Measurements from ENCODE around the gene ZNF839. TPM values are rescaled to one million over a fixed set of nuclear protein-coding genes. Genes with fewer than 3 reads are reported as not detected.

ZNF839 gene
- total RNA-seq, 1 experiment from 2014 or later, result 15.1 TPM

DNA sequence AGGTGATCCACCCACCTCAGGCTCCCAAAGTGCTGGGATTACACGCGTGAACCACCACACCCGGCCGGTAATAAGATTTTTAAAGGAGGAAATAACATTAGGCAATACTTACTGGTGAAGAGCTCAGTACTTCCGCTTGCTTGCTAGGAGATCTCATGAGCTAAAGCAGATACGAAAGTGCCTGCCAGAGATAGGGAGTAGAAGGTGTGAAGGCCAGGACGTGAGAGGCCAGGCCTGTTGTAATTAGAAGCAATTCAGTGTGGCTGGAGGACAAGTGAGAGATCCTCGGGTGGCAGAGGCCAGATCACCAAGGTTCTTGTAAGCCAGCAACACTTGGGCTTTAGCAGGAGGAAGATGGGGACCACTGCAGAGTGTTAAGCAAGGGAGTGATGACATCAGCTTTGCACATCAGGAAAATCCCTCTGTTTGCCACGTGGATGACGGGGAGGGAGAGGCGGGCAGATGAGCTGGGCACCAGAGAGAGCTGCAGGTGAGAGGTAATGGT is 50.8 kb downstream of the ZNF839 start:
- Mint-ChIP-seq H3K4me1 (no peaks in the 10 kb centered on the region), H3K27ac (peak overlapping the region; percentile 35), H3K4me3 (no peak overlapping the region), H3K36me3 (no peaks in the 10 kb centered on the region), H3K27me3 (ENCODE audit: low read depth) (no peaks in the 10 kb centered on the region; the same call in 1 of the 2 replicates), H3K9me3 (no peaks in the 10 kb centered on the region)
- no peak for DNase-seq (ENCODE audit: low spot score)
- no peak for ATAC-seq
- ChIA-PET POLR2A (no interaction called here), CTCF (no interaction called here)
- TF ChIP-seq NR3C1 (CRISPR knock-in tag; conservative IDR thresholded peaks at IDR 0.05; ENCODE audit: low read depth) (no peak), ZNF232 (CRISPR knock-in tag; IDR thresholded peaks at IDR 0.05) (no peak), NFYB (CRISPR knock-in tag; conservative IDR thresholded peaks at IDR 0.05; ENCODE audit: low read depth) (no peak)
- TF ChIP-seq, protein P1, sequence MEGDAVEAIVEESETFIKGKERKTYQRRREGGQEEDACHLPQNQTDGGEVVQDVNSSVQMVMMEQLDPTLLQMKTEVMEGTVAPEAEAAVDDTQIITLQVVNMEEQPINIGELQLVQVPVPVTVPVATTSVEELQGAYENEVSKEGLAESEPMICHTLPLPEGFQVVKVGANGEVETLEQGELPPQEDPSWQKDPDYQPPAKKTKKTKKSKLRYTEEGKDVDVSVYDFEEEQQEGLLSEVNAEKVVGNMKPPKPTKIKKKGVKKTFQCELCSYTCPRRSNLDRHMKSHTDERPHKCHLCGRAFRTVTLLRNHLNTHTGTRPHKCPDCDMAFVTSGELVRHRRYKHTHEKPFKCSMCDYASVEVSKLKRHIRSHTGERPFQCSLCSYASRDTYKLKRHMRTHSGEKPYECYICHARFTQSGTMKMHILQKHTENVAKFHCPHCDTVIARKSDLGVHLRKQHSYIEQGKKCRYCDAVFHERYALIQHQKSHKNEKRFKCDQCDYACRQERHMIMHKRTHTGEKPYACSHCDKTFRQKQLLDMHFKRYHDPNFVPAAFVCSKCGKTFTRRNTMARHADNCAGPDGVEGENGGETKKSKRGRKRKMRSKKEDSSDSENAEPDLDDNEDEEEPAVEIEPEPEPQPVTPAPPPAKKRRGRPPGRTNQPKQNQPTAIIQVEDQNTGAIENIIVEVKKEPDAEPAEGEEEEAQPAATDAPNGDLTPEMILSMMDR (IDR thresholded peaks at IDR 0.05), result no peak

DNA sequence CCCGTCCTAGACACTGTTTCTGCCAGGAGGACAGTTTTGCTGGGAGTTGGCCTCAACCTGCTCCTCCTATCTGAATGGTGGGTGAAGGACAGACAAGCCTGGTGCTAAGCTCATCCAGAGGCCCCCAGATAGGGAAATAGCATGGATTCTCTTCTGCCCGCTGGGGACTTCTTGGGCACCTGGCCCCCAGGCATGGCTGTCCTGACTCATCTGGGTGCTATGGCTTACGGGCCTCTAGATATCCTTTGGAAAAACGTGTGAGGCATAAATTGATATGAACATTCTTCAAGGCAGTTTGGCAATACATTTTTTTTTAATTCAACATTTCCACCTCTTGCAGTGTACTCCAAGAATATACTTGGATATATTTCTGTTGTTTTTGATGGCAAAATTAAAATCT is 51.8 kb downstream of the ZNF839 start:
- CTCF ChIA-PET, result no interaction called here
- no peak overlapping the region for H3K4me3 Mint-ChIP-seq
- H3K9me3 Mint-ChIP-seq, result no peaks in the 10 kb centered on the region
- H3K27me3 Mint-ChIP-seq (ENCODE audit: low read depth), result no peaks in the 10 kb centered on the region; the same call in 1 of the 2 replicates
- POLR2A ChIA-PET, result no interaction called here
- DNase-seq (ENCODE audit: low spot score) (no peak), ATAC-seq (no peak)
- H3K4me1 Mint-ChIP-seq, result no peaks in the 10 kb centered on the region
- no peaks in the 10 kb centered on the region for H3K36me3 Mint-ChIP-seq
- H3K27ac Mint-ChIP-seq, result no peak overlapping the region
- TF ChIP-seq ATF1 (CRISPR knock-in tag; IDR thresholded peaks at IDR 0.05) (no peak), CREB1 (CRISPR knock-in tag; IDR thresholded peaks at IDR 0.05) (no peak)
- TF ChIP-seq, protein P2, sequence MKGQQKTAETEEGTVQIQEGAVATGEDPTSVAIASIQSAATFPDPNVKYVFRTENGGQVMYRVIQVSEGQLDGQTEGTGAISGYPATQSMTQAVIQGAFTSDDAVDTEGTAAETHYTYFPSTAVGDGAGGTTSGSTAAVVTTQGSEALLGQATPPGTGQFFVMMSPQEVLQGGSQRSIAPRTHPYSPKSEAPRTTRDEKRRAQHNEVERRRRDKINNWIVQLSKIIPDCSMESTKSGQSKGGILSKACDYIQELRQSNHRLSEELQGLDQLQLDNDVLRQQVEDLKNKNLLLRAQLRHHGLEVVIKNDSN (CRISPR knock-in tag; IDR thresholded peaks at IDR 0.05), result no peak
- TF ChIP-seq, protein P3, sequence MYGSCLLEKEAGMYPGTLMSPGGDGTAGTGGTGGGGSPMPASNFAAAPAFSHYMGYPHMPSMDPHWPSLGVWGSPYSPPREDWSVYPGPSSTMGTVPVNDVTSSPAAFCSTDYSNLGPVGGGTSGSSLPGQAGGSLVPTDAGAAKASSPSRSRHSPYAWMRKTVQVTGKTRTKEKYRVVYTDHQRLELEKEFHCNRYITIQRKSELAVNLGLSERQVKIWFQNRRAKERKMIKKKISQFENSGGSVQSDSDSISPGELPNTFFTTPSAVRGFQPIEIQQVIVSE (CRISPR knock-in tag; IDR thresholded peaks at IDR 0.05; ENCODE audit: borderline replicate concordance), result no peak

DNA sequence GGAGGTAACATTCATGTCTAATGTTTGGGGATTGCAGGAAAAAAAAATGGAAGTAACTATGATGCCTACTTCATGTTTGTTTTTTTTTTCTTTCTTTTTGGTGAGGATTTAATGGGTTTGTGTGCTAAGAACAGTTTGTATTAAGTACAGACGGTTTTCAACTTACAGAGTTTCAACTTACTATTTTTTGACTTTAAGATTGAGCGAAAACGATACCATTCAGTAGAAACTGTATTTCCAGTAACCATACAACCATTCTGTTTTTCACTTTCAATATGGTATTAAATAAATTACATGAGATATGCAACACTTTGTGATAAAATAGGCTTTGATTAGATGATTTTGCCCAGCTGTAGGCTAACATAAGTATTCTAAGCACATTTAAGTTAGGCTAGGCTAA is 53.6 kb downstream of the ZNF839 start:
- H3K36me3 Mint-ChIP-seq, result peaks cover 3% of the 10 kb centered on the region
- ChIA-PET POLR2A (no interaction called here), CTCF (no interaction called here)
- ATAC-seq (no peak), DNase-seq (ENCODE audit: low spot score) (no peak)
- H3K4me3 Mint-ChIP-seq, result no peak overlapping the region
- no peaks in the 10 kb centered on the region for H3K4me1 Mint-ChIP-seq
- H3K27me3 Mint-ChIP-seq (ENCODE audit: low read depth), result no peaks in the 10 kb centered on the region; the same call in 1 of the 2 replicates
- H3K9me3 Mint-ChIP-seq, result no peaks in the 10 kb centered on the region
- no peak overlapping the region for H3K27ac Mint-ChIP-seq
- TF ChIP-seq, protein P4, sequence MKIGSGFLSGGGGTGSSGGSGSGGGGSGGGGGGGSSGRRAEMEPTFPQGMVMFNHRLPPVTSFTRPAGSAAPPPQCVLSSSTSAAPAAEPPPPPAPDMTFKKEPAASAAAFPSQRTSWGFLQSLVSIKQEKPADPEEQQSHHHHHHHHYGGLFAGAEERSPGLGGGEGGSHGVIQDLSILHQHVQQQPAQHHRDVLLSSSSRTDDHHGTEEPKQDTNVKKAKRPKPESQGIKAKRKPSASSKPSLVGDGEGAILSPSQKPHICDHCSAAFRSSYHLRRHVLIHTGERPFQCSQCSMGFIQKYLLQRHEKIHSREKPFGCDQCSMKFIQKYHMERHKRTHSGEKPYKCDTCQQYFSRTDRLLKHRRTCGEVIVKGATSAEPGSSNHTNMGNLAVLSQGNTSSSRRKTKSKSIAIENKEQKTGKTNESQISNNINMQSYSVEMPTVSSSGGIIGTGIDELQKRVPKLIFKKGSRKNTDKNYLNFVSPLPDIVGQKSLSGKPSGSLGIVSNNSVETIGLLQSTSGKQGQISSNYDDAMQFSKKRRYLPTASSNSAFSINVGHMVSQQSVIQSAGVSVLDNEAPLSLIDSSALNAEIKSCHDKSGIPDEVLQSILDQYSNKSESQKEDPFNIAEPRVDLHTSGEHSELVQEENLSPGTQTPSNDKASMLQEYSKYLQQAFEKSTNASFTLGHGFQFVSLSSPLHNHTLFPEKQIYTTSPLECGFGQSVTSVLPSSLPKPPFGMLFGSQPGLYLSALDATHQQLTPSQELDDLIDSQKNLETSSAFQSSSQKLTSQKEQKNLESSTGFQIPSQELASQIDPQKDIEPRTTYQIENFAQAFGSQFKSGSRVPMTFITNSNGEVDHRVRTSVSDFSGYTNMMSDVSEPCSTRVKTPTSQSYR (CRISPR knock-in tag; IDR thresholded peaks at IDR 0.05), result no peak
- TF ChIP-seq, protein P5, sequence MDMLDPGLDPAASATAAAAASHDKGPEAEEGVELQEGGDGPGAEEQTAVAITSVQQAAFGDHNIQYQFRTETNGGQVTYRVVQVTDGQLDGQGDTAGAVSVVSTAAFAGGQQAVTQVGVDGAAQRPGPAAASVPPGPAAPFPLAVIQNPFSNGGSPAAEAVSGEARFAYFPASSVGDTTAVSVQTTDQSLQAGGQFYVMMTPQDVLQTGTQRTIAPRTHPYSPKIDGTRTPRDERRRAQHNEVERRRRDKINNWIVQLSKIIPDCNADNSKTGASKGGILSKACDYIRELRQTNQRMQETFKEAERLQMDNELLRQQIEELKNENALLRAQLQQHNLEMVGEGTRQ (CRISPR knock-in tag; IDR thresholded peaks at IDR 0.05), result no peak
- TF ChIP-seq, protein P6, sequence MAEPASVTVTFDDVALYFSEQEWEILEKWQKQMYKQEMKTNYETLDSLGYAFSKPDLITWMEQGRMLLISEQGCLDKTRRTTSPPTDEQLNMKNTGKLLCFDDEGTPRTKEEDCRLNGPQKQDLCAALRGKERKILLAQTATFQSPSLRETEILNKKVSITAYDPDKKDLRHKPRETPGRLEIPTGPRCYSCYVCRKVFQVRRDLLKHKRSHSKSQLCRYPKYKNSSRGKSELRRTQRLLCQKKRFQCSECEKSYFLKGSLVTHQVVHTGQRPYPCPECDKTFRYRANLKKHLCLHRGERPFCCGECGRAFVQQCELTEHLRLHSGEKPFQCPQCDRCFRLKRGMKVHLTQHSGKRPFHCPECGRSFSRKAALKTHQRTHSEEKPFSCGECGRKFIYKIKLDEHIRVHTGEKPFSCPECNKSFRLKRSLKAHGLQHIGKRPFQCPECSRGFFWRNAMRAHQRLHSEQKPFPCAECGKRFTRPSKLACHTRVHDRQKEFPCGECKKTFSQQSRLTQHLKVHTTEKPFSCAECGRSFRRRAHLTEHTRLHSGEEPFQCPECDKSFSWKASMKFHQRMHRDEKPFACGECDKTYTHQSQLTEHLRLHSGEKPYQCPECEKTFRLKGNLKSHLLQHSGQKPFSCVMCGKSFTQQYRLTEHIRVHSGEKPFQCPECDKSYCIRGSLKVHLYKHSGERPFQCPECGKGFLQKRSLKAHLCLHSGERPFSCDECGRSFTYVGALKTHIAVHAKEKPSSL (CRISPR knock-in tag; conservative IDR thresholded peaks at IDR 0.05), result no peak
- TF ChIP-seq, protein P7, sequence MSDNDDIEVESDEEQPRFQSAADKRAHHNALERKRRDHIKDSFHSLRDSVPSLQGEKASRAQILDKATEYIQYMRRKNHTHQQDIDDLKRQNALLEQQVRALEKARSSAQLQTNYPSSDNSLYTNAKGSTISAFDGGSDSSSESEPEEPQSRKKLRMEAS (CRISPR knock-in tag; IDR thresholded peaks at IDR 0.05), result no peak
- TF ChIP-seq OVOL2 (CRISPR knock-in tag; IDR thresholded peaks at IDR 0.05; ENCODE audit: borderline replicate concordance) (no peak), NR3C1 (CRISPR knock-in tag; conservative IDR thresholded peaks at IDR 0.05; ENCODE audit: low read depth) (no peak), ZNF219 (CRISPR knock-in tag; IDR thresholded peaks at IDR 0.05; ENCODE audit: borderline replicate concordance) (no peak), SP1 (CRISPR knock-in tag; conservative IDR thresholded peaks at IDR 0.05) (no peak), SMAD3 (CRISPR knock-in tag; IDR thresholded peaks at IDR 0.05; ENCODE audit: borderline replicate concordance) (no peak)
- TF ChIP-seq, protein P8, sequence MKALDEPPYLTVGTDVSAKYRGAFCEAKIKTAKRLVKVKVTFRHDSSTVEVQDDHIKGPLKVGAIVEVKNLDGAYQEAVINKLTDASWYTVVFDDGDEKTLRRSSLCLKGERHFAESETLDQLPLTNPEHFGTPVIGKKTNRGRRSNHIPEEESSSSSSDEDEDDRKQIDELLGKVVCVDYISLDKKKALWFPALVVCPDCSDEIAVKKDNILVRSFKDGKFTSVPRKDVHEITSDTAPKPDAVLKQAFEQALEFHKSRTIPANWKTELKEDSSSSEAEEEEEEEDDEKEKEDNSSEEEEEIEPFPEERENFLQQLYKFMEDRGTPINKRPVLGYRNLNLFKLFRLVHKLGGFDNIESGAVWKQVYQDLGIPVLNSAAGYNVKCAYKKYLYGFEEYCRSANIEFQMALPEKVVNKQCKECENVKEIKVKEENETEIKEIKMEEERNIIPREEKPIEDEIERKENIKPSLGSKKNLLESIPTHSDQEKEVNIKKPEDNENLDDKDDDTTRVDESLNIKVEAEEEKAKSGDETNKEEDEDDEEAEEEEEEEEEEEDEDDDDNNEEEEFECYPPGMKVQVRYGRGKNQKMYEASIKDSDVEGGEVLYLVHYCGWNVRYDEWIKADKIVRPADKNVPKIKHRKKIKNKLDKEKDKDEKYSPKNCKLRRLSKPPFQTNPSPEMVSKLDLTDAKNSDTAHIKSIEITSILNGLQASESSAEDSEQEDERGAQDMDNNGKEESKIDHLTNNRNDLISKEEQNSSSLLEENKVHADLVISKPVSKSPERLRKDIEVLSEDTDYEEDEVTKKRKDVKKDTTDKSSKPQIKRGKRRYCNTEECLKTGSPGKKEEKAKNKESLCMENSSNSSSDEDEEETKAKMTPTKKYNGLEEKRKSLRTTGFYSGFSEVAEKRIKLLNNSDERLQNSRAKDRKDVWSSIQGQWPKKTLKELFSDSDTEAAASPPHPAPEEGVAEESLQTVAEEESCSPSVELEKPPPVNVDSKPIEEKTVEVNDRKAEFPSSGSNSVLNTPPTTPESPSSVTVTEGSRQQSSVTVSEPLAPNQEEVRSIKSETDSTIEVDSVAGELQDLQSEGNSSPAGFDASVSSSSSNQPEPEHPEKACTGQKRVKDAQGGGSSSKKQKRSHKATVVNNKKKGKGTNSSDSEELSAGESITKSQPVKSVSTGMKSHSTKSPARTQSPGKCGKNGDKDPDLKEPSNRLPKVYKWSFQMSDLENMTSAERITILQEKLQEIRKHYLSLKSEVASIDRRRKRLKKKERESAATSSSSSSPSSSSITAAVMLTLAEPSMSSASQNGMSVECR (CRISPR knock-in tag; IDR thresholded peaks at IDR 0.05; ENCODE audit: borderline replicate concordance), result no peak

Measured in WTC11 (cell line).